GM18505 (cell line): ENCODE results near the gene USE1.
A peak's percentile ranks its signal among the peaks of the same experiment; 100 is the strongest.

ENCODE experiments used
- ATAC-seq: cut with Tn5 transposase; IDR thresholded peaks from one replicate; pipeline ENCODE4 v1.9.1; 2021; ENCODE audit not compliant: unreplicated experiment
- POLR2A ChIP-seq: IDR thresholded peaks from 4 replicates; pipeline ENCODE4 v1.6.1; 2011; ENCODE audit warnings: borderline replicate concordance; ENCODE audit not compliant: insufficient read depth, insufficient read length; ENCODE audit errors: extremely low read depth

The USE1 gene

GRCh38 chr19:17235300-17235970 is 20.3 kb downstream of the USE1 start:
- peak; percentile 71 for ATAC-seq
- no peak for TF ChIP-seq POLR2A

- TF ChIP-seq POLR2A, result peak; percentile 40
- ATAC-seq, result peak; percentile 19
These were observed 21.0 kb downstream of the USE1 start for GRCh38 chr19:17235971-17236777.

GRCh38 chr19:17236811-17237543 is 21.8 kb downstream of the USE1 start:
- ATAC-seq, result no peak
- no peak for TF ChIP-seq POLR2A

- no peak for ATAC-seq
- TF ChIP-seq POLR2A, result no peak
These were observed 22.9 kb downstream of the USE1 start for GRCh38 chr19:17237747-17238706.

- TF ChIP-seq POLR2A, result no peak
- ATAC-seq, result no peak
These were observed 25.1 kb downstream of the USE1 start for GRCh38 chr19:17240062-17240752.

GRCh38 chr19:17240826-17241399 is 25.8 kb downstream of the USE1 start:
- TF ChIP-seq POLR2A, result no peak
- ATAC-seq, result no peak

- TF ChIP-seq POLR2A, result no peak
- ATAC-seq, result no peak
These were observed 27.5 kb downstream of the USE1 start for GRCh38 chr19:17242431-17243208.

GRCh38 chr19:17243211-17243829 is 28.2 kb downstream of the USE1 start:
- no peak for TF ChIP-seq POLR2A
- no peak for ATAC-seq

GRCh38 chr19:17243830-17244617 is 28.9 kb downstream of the USE1 start:
- ATAC-seq, result no peak

More at GRCh38 chr19:17243830-17244617, 28.9 kb downstream of the USE1 start:
- TF ChIP-seq POLR2A, result no peak
